ENCODE data around the gene PLSCR2. TPM values are rescaled to one million over a fixed set of nuclear protein-coding genes. Genes with fewer than 3 reads are reported as not detected.
"Not testable (repeated sequence)": the region's sequence is repeated elsewhere in the genome, so short reads cannot be mapped to it uniquely, and the experiment has no call there.

The PLSCR2 gene
- total and polyA plus RNA-seq, 4 donors: 0.25 TPM; not detected in 3

- H3K9me3 ChIP-seq (ENCODE audit: control insufficient read depth in 4 of 4, low read length in 3 of 4): no peaks in the 10 kb centered on the region
- no peaks in the 10 kb centered on the region for H3K4me1 ChIP-seq (ENCODE audit: control insufficient read depth in 4 of 4, insufficient read depth in 4 of 4, low read length in 3 of 4)
- H3K9ac ChIP-seq (ENCODE audit: low read depth in 1 of 2, low read length in 2 of 2): no peak overlapping the region
- no peak overlapping the region for H3K4me3 ChIP-seq (ENCODE audit: low read depth in 1 of 3, low read length in 3 of 3)
- H3K27ac ChIP-seq (ENCODE audit: low read depth in 1 of 2, low read length in 2 of 2): no peak overlapping the region
- no peaks in the 10 kb centered on the region for H3K27me3 ChIP-seq (ENCODE audit: control insufficient read depth in 4 of 4, insufficient read depth in 4 of 4, low read length in 3 of 4)
- TF ChIP-seq ATF3 (IDR thresholded peaks at IDR 0.05): no peak
- no peak for TF ChIP-seq NR2F2 (IDR thresholded peaks at IDR 0.05)
- TF ChIP-seq EGR1 (IDR thresholded peaks at IDR 0.05; ENCODE audit: low read depth in 2 of 2): no peak
- no peak for TF ChIP-seq CTCF (IDR thresholded peaks at IDR 0.05; ENCODE audit: low read depth, low read length, missing input control)
- no peak for TF ChIP-seq HNF4G (IDR thresholded peaks at IDR 0.05)
- no peak for TF ChIP-seq MAX (IDR thresholded peaks at IDR 0.05)
- TF ChIP-seq TAF1 (conservative IDR thresholded peaks at IDR 0.05): no peak
- no peak for TF ChIP-seq FOXA2 (IDR thresholded peaks at IDR 0.05)
- no peak for DNase-seq (ENCODE audit: low spot score)
- H3K36me3 ChIP-seq (ENCODE audit: control insufficient read depth in 4 of 4, insufficient read depth in 3 of 4, low read depth in 1 of 4, low read length in 3 of 4): no peaks in the 10 kb centered on the region
These were observed 15.9 kb upstream of the PLSCR2 start for GRCh38 chr3:146485297-146485696.

- no peak for TF ChIP-seq ATF3 (IDR thresholded peaks at IDR 0.05)
- TF ChIP-seq CTCF (IDR thresholded peaks at IDR 0.05; ENCODE audit: low read depth, low read length, missing input control): no peak
- TF ChIP-seq JUND (IDR thresholded peaks at IDR 0.05): no peak
- TF ChIP-seq HNF4G (IDR thresholded peaks at IDR 0.05): no peak
- TF ChIP-seq EGR1 (IDR thresholded peaks at IDR 0.05; ENCODE audit: low read depth in 2 of 2): no peak
- no peak for TF ChIP-seq RXRA (IDR thresholded peaks at IDR 0.05)
- no peak for TF ChIP-seq MAX (IDR thresholded peaks at IDR 0.05)
- TF ChIP-seq TAF1 (conservative IDR thresholded peaks at IDR 0.05): no peak
- no peak for TF ChIP-seq RAD21 (IDR thresholded peaks at IDR 0.05)
- no peak for TF ChIP-seq NR2F2 (IDR thresholded peaks at IDR 0.05)
- TF ChIP-seq HNF4A (conservative IDR thresholded peaks at IDR 0.05): no peak
- no peak for TF ChIP-seq SP1 (IDR thresholded peaks at IDR 0.05)
- TF ChIP-seq ZBTB33 (IDR thresholded peaks at IDR 0.05): no peak
- TF ChIP-seq GABPA (IDR thresholded peaks at IDR 0.05 in 1 of 2, conservative IDR thresholded peaks at IDR 0.05 in 1 of 2): no peak
- WGBS: 91% methylated on average over 6 of the region's 6 CpGs
- DNase-seq (ENCODE audit: low spot score): no peak
These were observed 6.9 kb upstream of the PLSCR2 start for GRCh38 chr3:146476094-146476740.

GRCh38 chr3:146474976-146475375 lies 5.6 kb upstream of the PLSCR2 start:
- H3K27ac ChIP-seq (ENCODE audit: low read depth in 1 of 2, low read length in 2 of 2); H3K9ac ChIP-seq (ENCODE audit: low read depth in 1 of 2, low read length in 2 of 2); H3K4me3 ChIP-seq (ENCODE audit: low read depth in 1 of 3, low read length in 3 of 3); H3K36me3 ChIP-seq (ENCODE audit: control insufficient read depth in 4 of 4, insufficient read depth in 3 of 4, low read depth in 1 of 4, low read length in 3 of 4); H3K4me1 ChIP-seq (ENCODE audit: control insufficient read depth in 4 of 4, insufficient read depth in 4 of 4, low read length in 3 of 4); DNase-seq (ENCODE audit: low spot score); H3K27me3 ChIP-seq (ENCODE audit: control insufficient read depth in 4 of 4, insufficient read depth in 4 of 4, low read length in 3 of 4); H3K9me3 ChIP-seq (ENCODE audit: control insufficient read depth in 4 of 4, low read length in 3 of 4): not testable (repeated sequence)
- WGBS: 88% methylated on average over 2 of the region's 2 CpGs

More at GRCh38 chr3:146476094-146476740, 6.9 kb upstream of the PLSCR2 start:
- no peaks in the 10 kb centered on the region for H3K4me1 ChIP-seq (ENCODE audit: control insufficient read depth in 4 of 4, insufficient read depth in 4 of 4, low read length in 3 of 4)
- no peak overlapping the region for H3K4me3 ChIP-seq (ENCODE audit: low read depth in 1 of 3, low read length in 3 of 3)
- H3K9ac ChIP-seq (ENCODE audit: low read depth in 1 of 2, low read length in 2 of 2): no peak overlapping the region
- no peaks in the 10 kb centered on the region for H3K27me3 ChIP-seq (ENCODE audit: control insufficient read depth in 4 of 4, insufficient read depth in 4 of 4, low read length in 3 of 4)
- H3K9me3 ChIP-seq (ENCODE audit: control insufficient read depth in 4 of 4, low read length in 3 of 4): no peaks in the 10 kb centered on the region
- H3K27ac ChIP-seq (ENCODE audit: low read depth in 1 of 2, low read length in 2 of 2): no peak overlapping the region
- H3K36me3 ChIP-seq (ENCODE audit: control insufficient read depth in 4 of 4, insufficient read depth in 3 of 4, low read depth in 1 of 4, low read length in 3 of 4): no peaks in the 10 kb centered on the region

Measured in liver (tissue), 9 donors.